K562 (cell line): Measurements from ENCODE around the gene ZMYND19. TPM values are rescaled to one million over a fixed set of nuclear protein-coding genes. Genes with fewer than 3 reads are reported as not detected.

Experiments
- CBX1 ChIP-seq: sonication (generic); IDR thresholded peaks from 2 replicates; pipeline ENCODE4 v1.6.1; 2016; ENCODE audit warnings: antibody characterized with exemption, low read depth, mild to moderate bottlenecking
- CHD1 ChIP-seq: fragments of 200-600 bp; sonication (generic); IDR thresholded peaks from one replicate; pipeline ENCODE4 v1.6.1; 2012; ENCODE audit warnings: mild to moderate bottlenecking, moderate library complexity, low read length, inconsistent platforms
- CTBP1 ChIP-seq: fragments of 450-650 bp; IDR thresholded peaks from 2 replicates; pipeline ENCODE4 v1.6.1; 2016; ENCODE audit warnings: borderline replicate concordance
- CXXC5 ChIP-seq: fragments of 250-450 bp; sonication (Bioruptor Pico); IDR thresholded peaks from 2 replicates; pipeline ENCODE4 v1.8.0; 2022; ENCODE audit warnings: inconsistent platforms, mild to moderate bottlenecking, moderate library complexity
- HDAC2 ChIP-seq: fragments of 450-650 bp; IDR thresholded peaks from 2 replicates; pipeline ENCODE4 v1.6.1; 2016; ENCODE audit warnings: mild to moderate bottlenecking
- RBBP5 ChIP-seq: fragments of 200-600 bp; sonication (generic); IDR thresholded peaks from 2 replicates; pipeline ENCODE4 v1.6.1; 2012; ENCODE audit warnings: borderline replicate concordance, mild to moderate bottlenecking, low read length, control low read depth, inconsistent platforms; ENCODE audit not compliant: insufficient read depth, poor library complexity, severe bottlenecking
- RBM34 ChIP-seq: fragments of 200-400 bp; formaldehyde crosslinking; IDR thresholded peaks from 2 replicates; pipeline ENCODE4 v1.6.1; 2018; ENCODE audit warnings: low read length, borderline replicate concordance; ENCODE audit not compliant: insufficient read depth
- SAP30 ChIP-seq: fragments of 200-600 bp; sonication (generic); IDR thresholded peaks from 2 replicates; pipeline ENCODE4 v1.6.1; 2012; ENCODE audit warnings: borderline replicate concordance, low read depth, mild to moderate bottlenecking, moderate library complexity, low read length, control low read depth, inconsistent platforms; ENCODE audit not compliant: insufficient read depth, poor library complexity, severe bottlenecking
- ZNF133 ChIP-seq: fragments of 250-450 bp; sonication (Bioruptor Pico); IDR thresholded peaks from 2 replicates; pipeline ENCODE4 v1.4.0; 2020; ENCODE audit warnings: mild to moderate bottlenecking
- polyA plus RNA-seq, 8 experiments: library from polyadenylated mRNA; depleted of rRNA in 4 of 8; stranded (reverse) in 5 of 8; unstranded in 3 of 8; fragments of >200 nt; fragmentation: Nextera tagmentation in 2 of 8; fragmentation: Illumina TruSeq in 1 of 8; extraction: Ambion mirVana in 2 of 8; extraction: Trizol in 1 of 8; gene quantifications; 2 replicates each; pipeline versions ENCODE4 v1.2.1 to v1.2.3, GENCODE V29; 2011 to 2014; ENCODE audit warnings: inconsistent platforms in 1 of 8, missing spikeins in 1 of 8
- total RNA-seq, 7 experiments: library from RNA; depleted of rRNA in 6 of 7; stranded (reverse); fragments of >200 nt in 6 of 7; fragmentation: Illumina TruSeq in 2 of 7; extraction: Trizol in 2 of 7; gene quantifications; 2 replicates each; pipeline versions ENCODE4 v1.2.1 to v1.2.3, GENCODE V29; 2011 to 2021; ENCODE audit warnings: low replicate concordance in 1 of 7
- TF ChIP-seq, protein P1 (sequence below): fragments of 250-450 bp; sonication (Bioruptor Pico); IDR thresholded peaks from 2 replicates; pipeline ENCODE4 v1.8.0; 2022; ENCODE audit warnings: moderate library complexity, mild to moderate bottlenecking, inconsistent platforms
- TF ChIP-seq, protein P2 (sequence below), 2 experiments: IDR thresholded peaks; 2 replicates each; pipeline ENCODE4 v1.6.1; 2011; ENCODE audit warnings: borderline replicate concordance in 1 of 2, control low read depth in 1 of 2, low read depth in 1 of 2, low read length in 1 of 2, mild to moderate bottlenecking in 1 of 2, mixed read lengths in 1 of 2, moderate library complexity in 1 of 2; ENCODE audit not compliant: insufficient read depth in 1 of 2, insufficient read length in 1 of 2, poor library complexity in 1 of 2, severe bottlenecking in 1 of 2; ENCODE audit errors: extremely low read depth in 1 of 2
- TF ChIP-seq, protein P3 (sequence below): fragments of 450-650 bp; IDR thresholded peaks from 2 replicates; pipeline ENCODE4 v1.7.1; 2018; ENCODE audit warnings: mild to moderate bottlenecking, low read depth; ENCODE audit not compliant: partially characterized antibody

ZMYND19 gene
- total and polyA plus RNA-seq, 9 of the 15 experiments (the other 6 are each of a cell fraction or from before 2014, with no cell fraction given) = 1.0 to 86.7 (median 44.0) TPM

DNA sequence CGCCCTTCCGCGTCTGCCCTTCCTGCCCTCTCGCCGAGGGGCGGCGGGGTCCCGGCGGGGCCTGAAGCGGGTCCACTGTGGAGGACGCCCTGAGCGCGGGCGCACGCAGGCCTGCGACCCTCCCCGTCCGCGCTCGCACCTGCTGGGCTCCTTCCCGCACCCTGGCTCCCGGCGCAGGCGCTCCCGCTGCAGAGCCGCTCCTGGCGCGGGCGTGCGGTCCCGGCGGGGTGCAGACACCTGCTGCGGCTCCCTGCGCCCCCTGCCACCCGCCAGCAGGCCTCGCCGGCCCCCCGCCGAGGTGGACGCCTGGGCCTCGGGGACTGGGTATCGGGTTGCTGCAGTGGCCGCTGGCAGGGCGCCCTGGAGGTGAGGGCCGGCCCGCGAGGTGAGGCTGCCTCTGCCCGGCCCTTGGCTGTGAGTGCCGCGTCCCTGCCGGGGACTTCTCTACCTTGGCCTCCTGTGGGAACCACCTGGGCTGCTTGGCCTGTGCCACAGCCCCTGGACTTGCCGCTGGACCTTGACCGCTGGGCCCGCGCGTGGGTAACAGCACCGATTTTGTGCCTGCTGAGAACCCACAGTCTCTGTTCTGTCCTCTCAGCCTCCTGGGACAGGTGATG, 15.8 kb upstream of the ZMYND19 start (continued):
- TF ChIP-seq CXXC5 (CRISPR knock-in tag) = 0 out of 2 replicates have a peak, but pooled peaks have one; percentile 41
- TF ChIP-seq, protein P1, sequence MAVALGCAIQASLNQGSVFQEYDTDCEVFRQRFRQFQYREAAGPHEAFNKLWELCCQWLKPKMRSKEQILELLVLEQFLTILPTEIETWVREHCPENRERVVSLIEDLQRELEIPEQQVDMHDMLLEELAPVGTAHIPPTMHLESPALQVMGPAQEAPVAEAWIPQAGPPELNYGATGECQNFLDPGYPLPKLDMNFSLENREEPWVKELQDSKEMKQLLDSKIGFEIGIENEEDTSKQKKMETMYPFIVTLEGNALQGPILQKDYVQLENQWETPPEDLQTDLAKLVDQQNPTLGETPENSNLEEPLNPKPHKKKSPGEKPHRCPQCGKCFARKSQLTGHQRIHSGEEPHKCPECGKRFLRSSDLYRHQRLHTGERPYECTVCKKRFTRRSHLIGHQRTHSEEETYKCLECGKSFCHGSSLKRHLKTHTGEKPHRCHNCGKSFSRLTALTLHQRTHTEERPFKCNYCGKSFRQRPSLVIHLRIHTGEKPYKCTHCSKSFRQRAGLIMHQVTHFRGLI (CRISPR knock-in tag) = no peak
- no peak for TF ChIP-seq RBM34
- TF ChIP-seq CBX1 = peak; percentile 6; the same call in 1 of the 2 replicates
- TF ChIP-seq CHD1 = peak; percentile 2
- TF ChIP-seq HDAC2 = no peak
- TF ChIP-seq CTBP1 = peak; percentile 47; the same call in 1 of the 2 replicates
- TF ChIP-seq, protein P2, sequence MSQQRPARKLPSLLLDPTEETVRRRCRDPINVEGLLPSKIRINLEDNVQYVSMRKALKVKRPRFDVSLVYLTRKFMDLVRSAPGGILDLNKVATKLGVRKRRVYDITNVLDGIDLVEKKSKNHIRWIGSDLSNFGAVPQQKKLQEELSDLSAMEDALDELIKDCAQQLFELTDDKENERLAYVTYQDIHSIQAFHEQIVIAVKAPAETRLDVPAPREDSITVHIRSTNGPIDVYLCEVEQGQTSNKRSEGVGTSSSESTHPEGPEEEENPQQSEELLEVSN (IDR thresholded peaks at IDR 0.05; ENCODE audit: borderline replicate concordance in 1 of 2, extremely low read depth in 1 of 2, insufficient read depth in 1 of 2, insufficient read length in 1 of 2, low read depth in 1 of 2, low read length in 1 of 2, poor library complexity in 1 of 2, severe bottlenecking in 1 of 2) = peak in 1 of 2 experiments; percentile 43
- TF ChIP-seq ZNF133 (CRISPR knock-in tag) = no peak
- peak; percentile 36 for TF ChIP-seq SAP30
- TF ChIP-seq RBBP5 = peak; percentile 38
- TF ChIP-seq, protein P3, sequence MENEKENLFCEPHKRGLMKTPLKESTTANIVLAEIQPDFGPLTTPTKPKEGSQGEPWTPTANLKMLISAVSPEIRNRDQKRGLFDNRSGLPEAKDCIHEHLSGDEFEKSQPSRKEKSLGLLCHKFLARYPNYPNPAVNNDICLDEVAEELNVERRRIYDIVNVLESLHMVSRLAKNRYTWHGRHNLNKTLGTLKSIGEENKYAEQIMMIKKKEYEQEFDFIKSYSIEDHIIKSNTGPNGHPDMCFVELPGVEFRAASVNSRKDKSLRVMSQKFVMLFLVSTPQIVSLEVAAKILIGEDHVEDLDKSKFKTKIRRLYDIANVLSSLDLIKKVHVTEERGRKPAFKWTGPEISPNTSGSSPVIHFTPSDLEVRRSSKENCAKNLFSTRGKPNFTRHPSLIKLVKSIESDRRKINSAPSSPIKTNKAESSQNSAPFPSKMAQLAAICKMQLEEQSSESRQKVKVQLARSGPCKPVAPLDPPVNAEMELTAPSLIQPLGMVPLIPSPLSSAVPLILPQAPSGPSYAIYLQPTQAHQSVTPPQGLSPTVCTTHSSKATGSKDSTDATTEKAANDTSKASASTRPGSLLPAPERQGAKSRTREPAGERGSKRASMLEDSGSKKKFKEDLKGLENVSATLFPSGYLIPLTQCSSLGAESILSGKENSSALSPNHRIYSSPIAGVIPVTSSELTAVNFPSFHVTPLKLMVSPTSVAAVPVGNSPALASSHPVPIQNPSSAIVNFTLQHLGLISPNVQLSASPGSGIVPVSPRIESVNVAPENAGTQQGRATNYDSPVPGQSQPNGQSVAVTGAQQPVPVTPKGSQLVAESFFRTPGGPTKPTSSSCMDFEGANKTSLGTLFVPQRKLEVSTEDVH = no peak
